K562 (cell line): Measurements from ENCODE around the gene ATP6V0E2. TPM values are rescaled to one million over a fixed set of nuclear protein-coding genes. Genes with fewer than 3 reads are reported as not detected.
A peak's percentile ranks its signal among the peaks of the same experiment; 100 is the strongest.

Experiments
- ARID3B ChIP-seq: fragments of 250-450 bp; sonication (Bioruptor Pico); IDR thresholded peaks from 2 replicates; pipeline ENCODE4 v1.4.0; 2020; ENCODE audit warnings: borderline replicate concordance
- CHCHD3 ChIP-seq: fragments of 250-450 bp; sonication (Bioruptor Pico); IDR thresholded peaks from 2 replicates; pipeline ENCODE4 v2.1.2; 2022; ENCODE audit warnings: mild to moderate bottlenecking
- FOXM1 ChIP-seq, 2 experiments: fragments of 450-650 bp in 1 of 2; sonication (generic) in 1 of 2; formaldehyde crosslinking in 1 of 2; IDR thresholded peaks; 2 replicates each; pipeline versions ENCODE4 v1.6.1 to v1.9.0; 2017 to 2022; ENCODE audit warnings: low read depth in 2 of 2, mild to moderate bottlenecking in 2 of 2, missing genetic modification reagents in 1 of 2, moderate library complexity in 1 of 2
- MCM2 ChIP-seq: fragments of 450-650 bp; IDR thresholded peaks from 2 replicates; pipeline ENCODE4 v1.6.1; 2017; ENCODE audit warnings: low read depth, mild to moderate bottlenecking
- MLLT1 ChIP-seq, 2 experiments: fragments of 450-650 bp; IDR thresholded peaks; 2 replicates each; pipeline ENCODE4 v1.6.1; 2016
- RAD51 ChIP-seq: fragments of 450-650 bp; IDR thresholded peaks from 2 replicates; pipeline ENCODE4 v1.7.1; 2016; ENCODE audit warnings: low read depth, mild to moderate bottlenecking, borderline replicate concordance
- RBM25 ChIP-seq: fragments of 200-400 bp; formaldehyde crosslinking; IDR thresholded peaks from 2 replicates; pipeline ENCODE4 v1.6.1; 2018; ENCODE audit warnings: low read length, low read depth, moderate library complexity; ENCODE audit not compliant: severe bottlenecking
- ZBTB34 ChIP-seq: fragments of 250-450 bp; sonication (Bioruptor Pico); IDR thresholded peaks from 2 replicates; pipeline ENCODE4 v1.8.0; 2021; ENCODE audit warnings: mild to moderate bottlenecking, moderate library complexity
- ZNF184 ChIP-seq: sonication (generic); formaldehyde crosslinking; IDR thresholded peaks from 2 replicates; pipeline ENCODE4 v1.5.0; 2020; ENCODE audit warnings: missing genetic modification reagents
- ZNF592 ChIP-seq: fragments of 450-650 bp; IDR thresholded peaks from 2 replicates; pipeline ENCODE4 v1.6.1; 2017; ENCODE audit warnings: antibody characterized with exemption, mild to moderate bottlenecking
- ZNF609 ChIP-seq: sonication (generic); formaldehyde crosslinking; IDR thresholded peaks from 2 replicates; pipeline ENCODE4 v1.8.1; 2023; ENCODE audit warnings: missing genetic modification reagents, mild to moderate bottlenecking, borderline replicate concordance
- ZNF668 ChIP-seq: fragments of 250-450 bp; sonication (Bioruptor Pico); IDR thresholded peaks from 2 replicates; pipeline ENCODE4 v1.8.0; 2022; ENCODE audit warnings: mild to moderate bottlenecking, inconsistent platforms
- polyA plus RNA-seq, 8 experiments: library from polyadenylated mRNA; depleted of rRNA in 4 of 8; stranded (reverse) in 5 of 8; unstranded in 3 of 8; fragments of >200 nt; fragmentation: Nextera tagmentation in 2 of 8; fragmentation: Illumina TruSeq in 1 of 8; extraction: Ambion mirVana in 2 of 8; extraction: Trizol in 1 of 8; gene quantifications; 2 replicates each; pipeline versions ENCODE4 v1.2.1 to v1.2.3, GENCODE V29; 2011 to 2014; ENCODE audit warnings: inconsistent platforms in 1 of 8, missing spikeins in 1 of 8
- total RNA-seq, 7 experiments: library from RNA; depleted of rRNA in 6 of 7; stranded (reverse); fragments of >200 nt in 6 of 7; fragmentation: Illumina TruSeq in 2 of 7; extraction: Trizol in 2 of 7; gene quantifications; 2 replicates each; pipeline versions ENCODE4 v1.2.1 to v1.2.3, GENCODE V29; 2011 to 2021; ENCODE audit warnings: low replicate concordance in 1 of 7

ATP6V0E2 gene
- total and polyA plus RNA-seq, 9 of the 15 experiments (the other 6 are each of a cell fraction or from before 2014, with no cell fraction given), result 0.55 to 18.5 (median 10.9) TPM

- TF ChIP-seq FOXM1 (IDR thresholded peaks at IDR 0.05; ENCODE audit: low read depth) (peak; percentile 60; the same call in 1 of the 2 replicates), FOXM1 (CRISPR knock-in tag; IDR thresholded peaks at IDR 0.05; ENCODE audit: low read depth) (no peak), MLLT1 (IDR thresholded peaks at IDR 0.05) (no peak), MCM2 (no peak), RBM25 (peak; percentile 99), CHCHD3 (CRISPR knock-in tag) (0 out of 2 replicates have a peak, but pooled peaks have one; percentile 4), ZNF592 (peak; percentile 80), ZNF184 (no peak), ARID3B (CRISPR knock-in tag) (no peak), RAD51 (peak; percentile 94), ZBTB34 (CRISPR knock-in tag) (0 out of 2 replicates have a peak, but pooled peaks have one; percentile 12), ZNF668 (CRISPR knock-in tag) (0 out of 2 replicates have a peak, but pooled peaks have one; percentile 44), ZNF609 (CRISPR knock-in tag) (no peak)
These were observed 1.2 kb upstream of the ATP6V0E2 start (continued) for GRCh38 chr7:149872419-149873073.
